Liver (tissue), 9 donors: ENCODE data around the gene RRM2. TPM values are rescaled to one million over a fixed set of nuclear protein-coding genes. Genes with fewer than 3 reads are reported as not detected.
"Not testable (repeated sequence)": the region's sequence is repeated elsewhere in the genome, so short reads cannot be mapped to it uniquely, and the experiment has no call there.

ENCODE experiments used
- DNase-seq: peaks from one replicate; pipeline ENCODE4 v3.0.0-alpha.2; 2017; ENCODE audit warnings: low spot score
- H3K27ac ChIP-seq, 2 donors: one replicate each; pipeline ENCODE4 v1.7.0; 2013; ENCODE audit warnings: inconsistent platforms in 2 of 2, low read length in 2 of 2, control low read depth in 1 of 2, low read depth in 1 of 2, mild to moderate bottlenecking in 1 of 2
- H3K27me3 ChIP-seq, 4 donors: one replicate each; pipeline versions ENCODE4 v1.6.1 to v1.7.0; 2013; ENCODE audit warnings: low read length in 3 of 4, inconsistent platforms in 1 of 4, mild to moderate bottlenecking in 1 of 4, moderate library complexity in 1 of 4; ENCODE audit not compliant: control insufficient read depth in 4 of 4, insufficient read depth in 4 of 4
- H3K36me3 ChIP-seq, 4 donors: one replicate each; pipeline versions ENCODE4 v1.6.1 to v1.7.0; 2013; ENCODE audit warnings: low read length in 3 of 4, mild to moderate bottlenecking in 3 of 4, low read depth in 1 of 4, moderate library complexity in 1 of 4; ENCODE audit not compliant: control insufficient read depth in 4 of 4, insufficient read depth in 3 of 4
- H3K4me1 ChIP-seq, 4 donors: one replicate each; pipeline versions ENCODE4 v1.6.1 to v1.7.0; 2013; ENCODE audit warnings: low read length in 3 of 4, mild to moderate bottlenecking in 3 of 4, moderate library complexity in 1 of 4; ENCODE audit not compliant: control insufficient read depth in 4 of 4, insufficient read depth in 4 of 4
- H3K4me3 ChIP-seq, 3 donors: one replicate each; pipeline versions ENCODE4 v1.6.1 to v1.7.0; 2013; ENCODE audit warnings: low read length in 3 of 3, control low read depth in 1 of 3, low read depth in 1 of 3, mild to moderate bottlenecking in 1 of 3
- H3K9ac ChIP-seq, 2 donors: one replicate each; pipeline ENCODE4 v1.7.0; 2013; ENCODE audit warnings: low read length in 2 of 2, mild to moderate bottlenecking in 2 of 2, moderate library complexity in 2 of 2, control low read depth in 1 of 2, low read depth in 1 of 2
- H3K9me3 ChIP-seq, 4 donors: one replicate each; pipeline versions ENCODE4 v1.6.1 to v1.7.0; 2013; ENCODE audit warnings: low read length in 3 of 4; ENCODE audit not compliant: control insufficient read depth in 4 of 4
- ATF3 ChIP-seq: IDR thresholded peaks from 2 replicates; pipeline ENCODE4 v1.6.1; 2016; ENCODE audit warnings: antibody characterized with exemption
- CTCF ChIP-seq: fragments of 150-350 bp; IDR thresholded peaks from 2 replicates; pipeline ENCODE4 v1.5.1; 2017; ENCODE audit warnings: improper control_type of control experiment, low read depth, low read length; ENCODE audit not compliant: missing input control
- EGR1 ChIP-seq, 2 donors: IDR thresholded peaks; 2 replicates each; pipeline ENCODE4 v1.6.1; 2016 to 2018; ENCODE audit warnings: antibody characterized with exemption in 2 of 2, low read depth in 2 of 2
- FOXA1 ChIP-seq: IDR thresholded peaks from 2 replicates; pipeline ENCODE4 v1.6.1; 2016; ENCODE audit warnings: antibody characterized with exemption
- FOXA2 ChIP-seq: IDR thresholded peaks from 2 replicates; pipeline ENCODE4 v1.6.1; 2016; ENCODE audit warnings: antibody characterized with exemption
- GABPA ChIP-seq, 2 donors: IDR thresholded peaks in 1 of 2; conservative IDR thresholded peaks in 1 of 2; 2 replicates each; pipeline ENCODE4 v1.6.1; 2016; ENCODE audit warnings: antibody characterized with exemption in 2 of 2, mild to moderate bottlenecking in 1 of 2, moderate library complexity in 1 of 2
- HNF4A ChIP-seq, 2 donors: conservative IDR thresholded peaks; 2 replicates each; pipeline ENCODE4 v1.6.1; 2016; ENCODE audit warnings: antibody characterized with exemption in 2 of 2, mild to moderate bottlenecking in 2 of 2
- HNF4G ChIP-seq: IDR thresholded peaks from 2 replicates; pipeline ENCODE4 v1.6.1; 2016; ENCODE audit warnings: antibody characterized with exemption
- JUND ChIP-seq, 2 donors: IDR thresholded peaks; 2 replicates each; pipeline ENCODE4 v1.6.1; 2016; ENCODE audit warnings: antibody characterized with exemption in 2 of 2
- MAX ChIP-seq: IDR thresholded peaks from 2 replicates; pipeline ENCODE4 v1.6.1; 2016; ENCODE audit warnings: antibody characterized with exemption
- NR2F2 ChIP-seq: IDR thresholded peaks from 2 replicates; pipeline ENCODE4 v1.6.1; 2016; ENCODE audit warnings: antibody characterized with exemption
- RAD21 ChIP-seq, 2 donors: IDR thresholded peaks; 2 replicates each; pipeline ENCODE4 v1.6.1; 2016; ENCODE audit warnings: antibody characterized with exemption in 2 of 2, mild to moderate bottlenecking in 2 of 2
- REST ChIP-seq: IDR thresholded peaks from 2 replicates; pipeline ENCODE4 v1.6.1; 2016; ENCODE audit warnings: antibody characterized with exemption, mild to moderate bottlenecking
- RXRA ChIP-seq, 2 donors: IDR thresholded peaks; 2 replicates each; pipeline ENCODE4 v1.6.1; 2017 to 2018; ENCODE audit warnings: antibody characterized with exemption in 2 of 2, mild to moderate bottlenecking in 1 of 2
- SP1 ChIP-seq: IDR thresholded peaks from 2 replicates; pipeline ENCODE4 v1.6.1; 2018; ENCODE audit warnings: antibody characterized with exemption, mild to moderate bottlenecking
- TAF1 ChIP-seq: conservative IDR thresholded peaks from 2 replicates; pipeline ENCODE4 v1.6.1; 2016; ENCODE audit warnings: antibody characterized with exemption, mild to moderate bottlenecking
- YY1 ChIP-seq: IDR thresholded peaks from 2 replicates; pipeline ENCODE4 v1.6.1; 2016; ENCODE audit warnings: antibody characterized with exemption, mild to moderate bottlenecking
- ZBTB33 ChIP-seq: IDR thresholded peaks from 2 replicates; pipeline ENCODE4 v1.6.1; 2016; ENCODE audit warnings: antibody characterized with exemption
- WGBS: extraction: QIAGEN DNeasy Blood & Tissue Kit; methylation state at CpG from one replicate; pipeline ENCODE4 v1.1.7; 2013; 5-methylcytosine and 5-hydroxymethylcytosine counted together
- polyA plus RNA-seq, 2 donors: library from polyadenylated mRNA; stranded (reverse) in 1 of 2; unstranded in 1 of 2; fragments of 200-250 nt in 1 of 2; fragments of >200 nt in 1 of 2; fragmentation: Nextera tagmentation in 1 of 2; extraction: Ambion mirVana in 1 of 2; gene quantifications; one replicate each; pipeline versions ENCODE4 v1.2.1 to v1.2.3, GENCODE V29; 2013 to 2015
- total RNA-seq, 2 donors: library from RNA; depleted of rRNA; stranded (reverse); fragments of >200 nt; gene quantifications; one replicate each; pipeline ENCODE4 v1.2.3, GENCODE V29; 2014
- donor health status: healthy.
- donor health status: healthy.
- donor health status: healthy.
- donor health status: healthy.
- donor health status: healthy.

Gene RRM2
- total and polyA plus RNA-seq, 4 donors = 3.9 to 124 (median 18.5) TPM

GRCh38 chr2:10104906-10105305 is 17.6 kb upstream of the RRM2 start:
- not testable (repeated sequence) for H3K27me3 ChIP-seq, H3K4me1 ChIP-seq, H3K9ac ChIP-seq, H3K36me3 ChIP-seq, DNase-seq, H3K9me3 ChIP-seq, H3K27ac ChIP-seq, H3K4me3 ChIP-seq
- peak; percentile 30 to 34 for TF ChIP-seq HNF4A (conservative IDR thresholded peaks at IDR 0.05)

- Histone ChIP-seq H3K36me3 (no peaks in the 10 kb centered on the region), H3K4me1 (no peaks in the 10 kb centered on the region), H3K4me3 (no peak overlapping the region), H3K9ac (no peak overlapping the region), H3K27me3 (no peaks in the 10 kb centered on the region), H3K27ac (no peak overlapping the region), H3K9me3 (peaks cover 0 to 4% (median 0%) of the 10 kb centered on the region in 4 donors)
- no peak for DNase-seq
- TF ChIP-seq JUND (IDR thresholded peaks at IDR 0.05) = no peak
- no peak for TF ChIP-seq FOXA1
- no peak for TF ChIP-seq RXRA (IDR thresholded peaks at IDR 0.05)
- TF ChIP-seq HNF4G = no peak
Measured at GRCh38 chr2:10109311-10109710, 13.2 kb upstream of the RRM2 start.

- TF ChIP-seq GABPA (IDR thresholded peaks at IDR 0.05 in 1 of 2, conservative IDR thresholded peaks at IDR 0.05 in 1 of 2) (peak in 1 of 2 donors; percentile 63), YY1 (no peak), NR2F2 (peak; percentile 91), EGR1 (IDR thresholded peaks at IDR 0.05; ENCODE audit: low read depth in 2 of 2) (peak in 1 of 2 donors; percentile 73), HNF4A (conservative IDR thresholded peaks at IDR 0.05) (peak; percentile 94 to 97), RXRA (IDR thresholded peaks at IDR 0.05) (peak; percentile 98 to 99), HNF4G (peak; percentile 88), TAF1 (no peak), SP1 (peak; percentile 91), ATF3 (no peak), CTCF (no peak), FOXA2 (peak; percentile 47), MAX (peak; percentile 61), JUND (IDR thresholded peaks at IDR 0.05) (peak; percentile 50 to 66), ZBTB33 (peak; percentile 15), RAD21 (IDR thresholded peaks at IDR 0.05) (peak; percentile 5 to 47), FOXA1 (peak; percentile 14), REST (peak; percentile 21)
- no peaks in the 10 kb centered on the region for H3K36me3 ChIP-seq
- peak overlapping the region; percentile 81 to 88 for H3K27ac ChIP-seq
- H3K9me3 ChIP-seq = no peaks in the 10 kb centered on the region
- H3K27me3 ChIP-seq = no peaks in the 10 kb centered on the region
- H3K4me1 ChIP-seq = peaks cover 20 to 35% (median 28%) of the 10 kb centered on the region in 4 donors
- WGBS = 37% methylated on average over 3 of the region's 3 CpGs
- no peak overlapping the region for H3K9ac ChIP-seq
- DNase-seq = no peak
- no peak overlapping the region for H3K4me3 ChIP-seq
Measured at GRCh38 chr2:10119027-10119325, 3.6 kb upstream of the RRM2 start.
